HepG2 (cell line): ENCODE results near the gene IL17D. TPM values are rescaled to one million over a fixed set of nuclear protein-coding genes. Genes with fewer than 3 reads are reported as not detected.

Experiments
- ATAC-seq: fragments of 200-7000 bp; cut with Tn5 transposase; 3 replicates; pipeline ENCODE4 v1.9.1; 2020; ENCODE audit warnings: mild to moderate bottlenecking, moderate library complexity
- BruUV-seq: library from RNA; stranded (reverse); fragments of 400-500 nt; replicated peaks from 2 replicates; lab custom pipeline; 2021; lab: Mats Ljungman, UMichigan
- CTCF ChIA-PET: fragments of 300-600 bp; formaldehyde crosslinking; extraction: SDS; loops from one replicate; lab custom pipeline; 2021; ENCODE audit warnings: low total read pairs, inconsistent platforms, low intra/inter-chr PET ratio; lab: Yijun Ruan, JAX
- POLR2A ChIA-PET: fragments of 350-600 bp; sonication (Branson Sonifier 250); formaldehyde crosslinking; loops from one replicate; lab custom pipeline; 2020; ENCODE audit warnings: antibody characterized with exemption, inconsistent platforms; lab: Yijun Ruan, JAX
- DNase-seq: peaks from one replicate; pipeline ENCODE4 v3.0.0-alpha.2; 2015; ENCODE audit warnings: low spot score
- FAIRE-seq: peaks from 3 replicates; lab custom pipeline; 2011; peaks lifted over from hg19 to GRCh38; lab: Jason Lieb, UNC
- H2AFZ ChIP-seq: one replicate; pipeline ENCODE4 v1.6.1; 2011; ENCODE audit warnings: low read length, inconsistent platforms
- H3K27ac ChIP-seq: fragments of 300-600 bp; 3 replicates; pipeline ENCODE4 v1.8.0; 2011; ENCODE audit warnings: mixed run types, mild to moderate bottlenecking, mixed read lengths, low read length, inconsistent platforms; ENCODE audit not compliant: insufficient read depth; ENCODE audit errors: extremely low read length
- H3K27me3 ChIP-seq, 2 experiments: fragments of 200-600 bp in 1 of 2; 2 replicates in 1 of 2; 3 replicates in 1 of 2; pipeline versions ENCODE4 v1.6.0 to v1.8.0; 2011; ENCODE audit warnings: low read length in 2 of 2, mild to moderate bottlenecking in 2 of 2, moderate library complexity in 2 of 2, inconsistent platforms in 1 of 2; ENCODE audit not compliant: insufficient read depth in 2 of 2, control insufficient read depth in 1 of 2
- H3K36me3 ChIP-seq, 2 experiments: fragments of 200-600 bp in 1 of 2; replicated peaks in 1 of 2; 2 replicates in 1 of 2; 3 replicates in 1 of 2; pipeline versions ENCODE4 v1.5.1 to v1.8.0; 2011; ENCODE audit warnings: low read length in 2 of 2, inconsistent platforms in 1 of 2; ENCODE audit not compliant: insufficient read depth in 2 of 2, control insufficient read depth in 1 of 2
- H3K4me1 ChIP-seq: 2 replicates; pipeline ENCODE4 v1.5.1; 2012; ENCODE audit warnings: low read length, inconsistent platforms; ENCODE audit not compliant: insufficient read depth
- H3K4me2 ChIP-seq: 2 replicates; pipeline ENCODE4 v1.6.0; 2011; ENCODE audit warnings: low read depth, low read length, inconsistent platforms
- H3K4me3 ChIP-seq, 3 experiments: fragments of 200-600 bp in 1 of 3; sonication (generic), shearing (Covaris generic) in 1 of 3; replicated peaks in 1 of 3; 2 replicates each; pipeline ENCODE4 v1.5.1; 2011 to 2016; ENCODE audit warnings: low read length in 3 of 3, inconsistent platforms in 2 of 3, low read depth in 2 of 3, mild to moderate bottlenecking in 2 of 3, control low read depth in 1 of 3, mixed read lengths in 1 of 3; ENCODE audit not compliant: insufficient read depth in 1 of 3
- H3K79me2 ChIP-seq: one replicate; pipeline ENCODE4 v1.6.1; 2011; ENCODE audit warnings: low read length, inconsistent platforms; ENCODE audit not compliant: insufficient read depth
- H3K9ac ChIP-seq: 2 replicates; pipeline ENCODE4 v1.6.0; 2011; ENCODE audit warnings: mild to moderate bottlenecking, low read depth, low read length, inconsistent platforms; ENCODE audit not compliant: insufficient read depth
- H3K9me3 ChIP-seq: 2 replicates; pipeline ENCODE4 v1.5.1; 2012; ENCODE audit warnings: mild to moderate bottlenecking, low read length
- H4K20me1 ChIP-seq: 2 replicates; pipeline ENCODE4 v1.6.0; 2011; ENCODE audit warnings: inconsistent platforms, mild to moderate bottlenecking, low read length, moderate library complexity; ENCODE audit not compliant: insufficient read depth
- JDP2 ChIP-seq: sonication (generic); formaldehyde crosslinking; IDR thresholded peaks from 2 replicates; pipeline ENCODE4 v1.8.1; 2022; ENCODE audit warnings: missing genetic modification reagents, borderline replicate concordance
- SOX5 ChIP-seq: IDR thresholded peaks from 2 replicates; pipeline ENCODE4 v1.6.1; 2016; ENCODE audit warnings: borderline replicate concordance
- WGBS: methylation state at CpG from one replicate; pipeline ENCODE4 v1.1.6; 2017; ENCODE audit warnings: low lambda C conversion rate; 5-methylcytosine and 5-hydroxymethylcytosine counted together
- in situ Hi-C: cut with HindIII; loops from 2 replicates; pipeline ENCODE4 v1.10.0; 2017; ENCODE audit warnings: low pct_unique_long_range_greater_than_20kb; ENCODE audit not compliant: extremely low pct_ligation_motif_present
- intact Hi-C: fragments of 100-400 bp; cut with micrococcal nuclease; formaldehyde crosslinking; loops from one replicate; pipeline ENCODE4 v1.10.0; 2022; ENCODE audit not compliant: unreplicated experiment
- polyA plus RNA-seq, 8 experiments: library from polyadenylated mRNA; depleted of rRNA in 3 of 8; stranded (reverse) in 7 of 8; unstranded in 1 of 8; fragments of >200 nt; fragmentation: Illumina TruSeq in 4 of 8; extraction: Trizol in 4 of 8; gene quantifications; 2 replicates each; pipeline versions ENCODE4 v1.2.1 to v1.2.3, GENCODE V29; 2011 to 2016; ENCODE audit warnings: low read depth in 4 of 8, missing spikeins in 1 of 8, mixed read lengths in 1 of 8; ENCODE audit not compliant: insufficient read depth in 1 of 8
- total RNA-seq, 5 experiments: library from RNA; depleted of rRNA; stranded (reverse); fragments of >200 nt; fragmentation: Illumina TruSeq; extraction: Trizol; gene quantifications; 2 replicates each; pipeline ENCODE4 v1.2.3, GENCODE V29; 2016; ENCODE audit warnings: low read depth in 1 of 5
- TF ChIP-seq, protein P1 (sequence below): fragments of 450-650 bp; IDR thresholded peaks from 2 replicates; pipeline ENCODE4 v1.6.1; 2017; ENCODE audit warnings: mild to moderate bottlenecking
- TF ChIP-seq, protein P2 (sequence below): sonication (generic); formaldehyde crosslinking; IDR thresholded peaks from 2 replicates; pipeline ENCODE4 v1.4.0; 2020; ENCODE audit warnings: low read depth, missing genetic modification reagents

The IL17D gene
- total and polyA plus RNA-seq, 2 of the 13 experiments (the other 11 are each of a cell fraction or from before 2014, with no cell fraction given): 1.1 to 2.2 TPM

DNA sequence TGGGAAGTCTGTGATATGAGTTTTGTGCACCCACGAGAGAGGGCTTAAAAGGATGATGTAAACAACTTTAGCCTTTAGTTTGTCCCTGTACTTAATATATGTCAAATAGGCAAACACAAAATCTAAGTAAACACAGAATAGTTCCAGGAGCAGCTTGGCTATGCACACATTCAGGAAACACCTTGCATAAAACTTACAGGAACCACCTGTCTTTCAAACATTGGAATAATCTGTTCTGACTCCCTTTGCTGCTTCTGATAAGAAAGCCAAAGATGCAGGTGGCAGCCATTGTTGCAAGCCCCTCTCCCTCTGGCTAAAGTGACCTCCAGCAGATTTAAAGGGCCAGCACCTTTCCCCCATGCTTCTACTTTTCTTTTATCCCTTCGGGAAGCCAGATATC lies 65.6 kb downstream of the IL17D start:
- BruUV-seq: no TSS peak
- FAIRE-seq: no peak

More for the DNA sequence above, 65.6 kb downstream of the IL17D start:
- H3K4me1 ChIP-seq: peaks cover 41% of the 10 kb centered on the region
- in situ Hi-C loops (no loop called here), intact Hi-C loops (no loop called here)
- peaks cover 14% of the 10 kb centered on the region for H3K79me2 ChIP-seq
- H3K27me3 ChIP-seq: no peaks in the 10 kb centered on the region
- H3K27ac ChIP-seq: no peak overlapping the region
- no peaks in the 10 kb centered on the region for H3K36me3 ChIP-seq
- no peaks in the 10 kb centered on the region for H4K20me1 ChIP-seq
- POLR2A ChIA-PET: no interaction called here
- no peak overlapping the region for H3K4me3 ChIP-seq
- CTCF ChIA-PET: no interaction called here
- no peak overlapping the region for H3K9ac ChIP-seq
- DNase-seq: no peak
- H2AFZ ChIP-seq: no peak overlapping the region
- H3K9me3 ChIP-seq: no peaks in the 10 kb centered on the region; the same call in 1 of the 2 replicates
- ATAC-seq: no peak
- 0 out of 2 replicates have a peak overlapping the region, but pooled peaks have one; percentile 5 for H3K4me2 ChIP-seq
- WGBS: 49% methylated on average over 2 of the region's 2 CpGs
- TF ChIP-seq SOX5: no peak
- TF ChIP-seq, protein P1, sequence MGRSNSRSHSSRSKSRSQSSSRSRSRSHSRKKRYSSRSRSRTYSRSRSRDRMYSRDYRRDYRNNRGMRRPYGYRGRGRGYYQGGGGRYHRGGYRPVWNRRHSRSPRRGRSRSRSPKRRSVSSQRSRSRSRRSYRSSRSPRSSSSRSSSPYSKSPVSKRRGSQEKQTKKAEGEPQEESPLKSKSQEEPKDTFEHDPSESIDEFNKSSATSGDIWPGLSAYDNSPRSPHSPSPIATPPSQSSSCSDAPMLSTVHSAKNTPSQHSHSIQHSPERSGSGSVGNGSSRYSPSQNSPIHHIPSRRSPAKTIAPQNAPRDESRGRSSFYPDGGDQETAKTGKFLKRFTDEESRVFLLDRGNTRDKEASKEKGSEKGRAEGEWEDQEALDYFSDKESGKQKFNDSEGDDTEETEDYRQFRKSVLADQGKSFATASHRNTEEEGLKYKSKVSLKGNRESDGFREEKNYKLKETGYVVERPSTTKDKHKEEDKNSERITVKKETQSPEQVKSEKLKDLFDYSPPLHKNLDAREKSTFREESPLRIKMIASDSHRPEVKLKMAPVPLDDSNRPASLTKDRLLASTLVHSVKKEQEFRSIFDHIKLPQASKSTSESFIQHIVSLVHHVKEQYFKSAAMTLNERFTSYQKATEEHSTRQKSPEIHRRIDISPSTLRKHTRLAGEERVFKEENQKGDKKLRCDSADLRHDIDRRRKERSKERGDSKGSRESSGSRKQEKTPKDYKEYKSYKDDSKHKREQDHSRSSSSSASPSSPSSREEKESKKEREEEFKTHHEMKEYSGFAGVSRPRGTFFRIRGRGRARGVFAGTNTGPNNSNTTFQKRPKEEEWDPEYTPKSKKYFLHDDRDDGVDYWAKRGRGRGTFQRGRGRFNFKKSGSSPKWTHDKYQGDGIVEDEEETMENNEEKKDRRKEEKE: no peak
- TF ChIP-seq, protein P2, sequence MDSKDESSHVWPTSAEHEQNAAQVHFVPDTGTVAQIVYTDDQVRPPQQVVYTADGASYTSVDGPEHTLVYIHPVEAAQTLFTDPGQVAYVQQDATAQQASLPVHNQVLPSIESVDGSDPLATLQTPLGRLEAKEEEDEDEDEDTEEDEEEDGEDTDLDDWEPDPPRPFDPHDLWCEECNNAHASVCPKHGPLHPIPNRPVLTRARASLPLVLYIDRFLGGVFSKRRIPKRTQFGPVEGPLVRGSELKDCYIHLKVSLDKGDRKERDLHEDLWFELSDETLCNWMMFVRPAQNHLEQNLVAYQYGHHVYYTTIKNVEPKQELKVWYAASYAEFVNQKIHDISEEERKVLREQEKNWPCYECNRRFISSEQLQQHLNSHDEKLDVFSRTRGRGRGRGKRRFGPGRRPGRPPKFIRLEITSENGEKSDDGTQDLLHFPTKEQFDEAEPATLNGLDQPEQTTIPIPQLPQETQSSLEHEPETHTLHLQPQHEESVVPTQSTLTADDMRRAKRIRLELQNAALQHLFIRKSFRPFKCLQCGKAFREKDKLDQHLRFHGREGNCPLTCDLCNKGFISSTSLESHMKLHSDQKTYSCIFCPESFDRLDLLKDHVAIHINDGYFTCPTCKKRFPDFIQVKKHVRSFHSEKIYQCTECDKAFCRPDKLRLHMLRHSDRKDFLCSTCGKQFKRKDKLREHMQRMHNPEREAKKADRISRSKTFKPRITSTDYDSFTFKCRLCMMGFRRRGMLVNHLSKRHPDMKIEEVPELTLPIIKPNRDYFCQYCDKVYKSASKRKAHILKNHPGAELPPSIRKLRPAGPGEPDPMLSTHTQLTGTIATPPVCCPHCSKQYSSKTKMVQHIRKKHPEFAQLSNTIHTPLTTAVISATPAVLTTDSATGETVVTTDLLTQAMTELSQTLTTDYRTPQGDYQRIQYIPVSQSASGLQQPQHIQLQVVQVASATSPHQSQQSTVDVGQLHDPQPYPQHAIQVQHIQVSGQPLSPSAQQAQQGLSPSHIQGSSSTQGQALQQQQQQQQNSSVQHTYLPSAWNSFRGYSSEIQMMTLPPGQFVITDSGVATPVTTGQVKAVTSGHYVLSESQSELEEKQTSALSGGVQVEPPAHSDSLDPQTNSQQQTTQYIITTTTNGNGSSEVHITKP (CRISPR knock-in tag): no peak
- no peak for TF ChIP-seq JDP2
